Effector CD4-positive, alpha-beta T cell (primary cell): ENCODE results near the gene HSD11B2.
"Not testable (repeated sequence)": the region's sequence is repeated elsewhere in the genome, so short reads cannot be mapped to it uniquely, and the experiment has no call there.

Source experiments
- DNase-seq: peaks from one replicate; pipeline ENCODE4 v3.0.0-alpha.2; 2020

Gene HSD11B2

DNA sequence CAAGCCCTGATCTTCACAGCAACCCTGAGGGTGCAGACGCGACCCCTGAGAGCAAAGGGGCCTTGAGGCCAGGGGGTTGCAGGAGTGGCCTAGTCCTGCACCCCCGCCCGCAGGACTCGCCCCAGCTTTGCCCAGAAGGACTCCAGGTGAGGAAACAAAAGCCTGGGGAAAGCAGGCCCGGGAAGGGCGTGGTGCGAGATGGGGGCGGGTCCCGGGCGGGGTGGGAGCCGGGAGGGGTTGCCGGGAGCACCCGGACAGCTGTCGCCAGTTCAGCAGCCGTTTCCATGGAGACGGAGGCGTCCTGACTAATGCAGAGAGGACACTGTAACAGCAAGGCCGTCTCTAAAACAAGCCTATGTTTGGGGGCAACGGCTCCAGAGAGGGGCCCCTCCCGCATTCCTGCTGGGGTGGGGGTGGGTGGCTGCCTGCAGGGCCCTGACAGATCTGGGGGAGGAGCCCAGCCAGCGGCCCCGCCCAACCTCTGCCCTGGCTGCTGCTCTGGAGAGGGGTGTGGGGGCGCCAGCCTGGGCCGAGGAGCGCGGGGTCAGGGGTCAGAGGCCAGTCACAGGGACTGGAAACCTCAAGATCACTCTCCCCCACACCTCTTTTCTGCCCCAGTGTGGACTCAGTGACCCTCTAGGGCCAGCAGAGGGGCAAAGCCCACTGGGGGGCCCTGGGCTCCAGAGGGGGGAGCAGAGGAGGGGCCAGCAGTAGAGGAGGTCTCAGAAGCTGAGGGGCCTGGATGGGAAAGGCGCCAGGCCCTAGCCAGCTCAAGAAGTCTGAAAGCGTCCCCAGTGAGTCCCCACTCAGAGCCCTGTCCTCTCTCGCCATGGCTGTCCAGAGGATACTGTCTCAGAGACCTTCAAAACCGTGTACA, 34.5 kb upstream of the HSD11B2 start:
- DNase-seq = no peak

GRCh38 chr16:67397036-67397801, 33.7 kb upstream of the HSD11B2 start:
- no peak for DNase-seq

GRCh38 chr16:67397812-67398545, 32.9 kb upstream of the HSD11B2 start:
- DNase-seq = no peak

- no peak for DNase-seq
Measured at GRCh38 chr16:67398546-67399217, 32.2 kb upstream of the HSD11B2 start.

DNA sequence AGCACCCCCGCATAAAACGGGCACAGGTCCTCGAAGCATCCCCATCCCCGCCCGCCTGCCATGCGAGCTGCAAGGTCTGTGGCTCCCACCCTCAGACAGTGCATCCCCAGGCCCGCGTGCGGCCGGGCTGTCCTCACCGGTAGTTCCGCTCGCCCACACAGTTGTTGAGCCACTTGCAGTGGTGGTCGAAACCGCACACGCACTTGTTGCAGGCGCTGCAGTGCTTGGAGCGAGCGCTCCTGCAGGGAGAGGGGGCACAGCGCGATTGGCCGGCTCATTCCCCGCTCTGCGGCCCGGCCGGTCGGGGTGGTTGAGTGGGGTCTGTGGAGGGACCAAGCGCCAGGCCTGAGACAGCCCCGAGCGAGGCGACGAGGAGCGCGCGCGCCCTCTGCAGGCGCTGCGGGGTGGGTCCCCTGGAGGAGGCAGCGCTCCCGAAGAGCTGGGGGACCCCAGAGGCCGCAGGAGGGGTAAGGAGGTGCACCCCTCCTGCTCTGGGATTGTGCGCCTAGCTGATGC, 31.6 kb upstream of the HSD11B2 start:
- DNase-seq = no peak

DNA sequence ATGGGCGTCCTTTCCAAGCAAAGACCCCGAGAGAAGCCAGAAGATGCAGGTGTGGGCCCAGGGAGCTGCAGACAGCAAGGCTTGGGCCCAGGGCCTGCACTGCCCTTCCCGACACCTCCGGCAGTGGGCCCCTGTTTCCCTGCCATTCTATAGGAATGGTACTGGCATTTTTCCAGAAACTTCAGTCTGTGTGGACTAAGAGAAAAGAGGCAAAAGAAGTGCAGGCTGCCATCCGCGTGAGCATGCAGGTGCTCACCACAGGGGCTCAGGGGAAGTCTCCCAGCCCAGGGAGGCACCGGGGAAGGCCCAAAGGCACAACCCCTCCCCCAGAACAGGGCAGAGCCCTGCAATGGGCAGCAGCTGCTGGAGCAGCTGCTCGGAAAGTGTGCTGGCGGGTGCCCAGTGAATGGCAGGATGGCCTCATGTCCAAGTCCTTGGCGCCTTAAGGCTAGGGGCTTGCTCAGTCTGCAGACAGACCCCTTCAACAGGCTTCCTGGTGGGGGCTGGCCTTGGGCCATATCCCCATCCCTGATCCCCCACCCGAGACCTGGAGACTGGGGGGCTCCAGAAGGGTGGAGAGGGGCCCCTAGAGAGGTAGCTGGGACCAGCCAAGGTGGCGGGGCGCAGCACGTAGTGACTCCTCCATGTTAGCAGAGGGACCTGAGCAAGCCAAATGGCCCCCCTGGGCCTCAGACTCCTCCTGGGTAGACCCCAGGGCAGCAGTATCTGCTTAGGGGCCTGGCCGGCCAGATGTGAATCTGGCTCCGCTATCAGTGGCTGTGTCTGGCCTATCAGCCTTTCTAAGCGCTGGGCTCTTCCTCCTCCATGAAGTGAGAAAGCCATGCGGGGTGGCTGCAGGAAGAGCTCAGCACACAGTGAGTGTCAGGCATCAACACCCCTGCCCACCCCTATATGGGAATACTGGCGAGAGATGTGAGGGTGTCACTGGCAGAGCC, 30.9 kb upstream of the HSD11B2 start:
- no peak for DNase-seq

DNA sequence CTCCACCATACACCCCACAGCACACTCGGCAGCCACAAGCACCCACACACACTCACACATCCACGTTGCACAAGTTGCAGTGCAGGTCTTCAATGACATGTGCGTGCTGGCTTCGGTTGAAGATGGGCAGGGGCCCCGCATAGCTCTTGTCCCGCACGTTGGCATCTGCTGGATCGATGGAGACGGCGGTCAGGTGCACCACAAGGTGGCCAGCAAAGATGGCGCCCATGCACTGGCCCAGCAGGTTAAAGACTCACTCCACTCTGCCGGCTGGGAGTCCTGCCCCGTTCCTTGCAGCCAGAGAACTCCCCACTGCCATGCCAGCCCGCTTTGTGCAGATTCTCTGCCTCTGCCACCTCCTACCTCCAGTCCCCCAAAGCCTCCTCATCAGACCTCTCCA, 30.0 kb upstream of the HSD11B2 start:
- no peak for DNase-seq

- no peak for DNase-seq
Measured at GRCh38 chr16:67403976-67404555, 26.9 kb upstream of the HSD11B2 start.

DNA sequence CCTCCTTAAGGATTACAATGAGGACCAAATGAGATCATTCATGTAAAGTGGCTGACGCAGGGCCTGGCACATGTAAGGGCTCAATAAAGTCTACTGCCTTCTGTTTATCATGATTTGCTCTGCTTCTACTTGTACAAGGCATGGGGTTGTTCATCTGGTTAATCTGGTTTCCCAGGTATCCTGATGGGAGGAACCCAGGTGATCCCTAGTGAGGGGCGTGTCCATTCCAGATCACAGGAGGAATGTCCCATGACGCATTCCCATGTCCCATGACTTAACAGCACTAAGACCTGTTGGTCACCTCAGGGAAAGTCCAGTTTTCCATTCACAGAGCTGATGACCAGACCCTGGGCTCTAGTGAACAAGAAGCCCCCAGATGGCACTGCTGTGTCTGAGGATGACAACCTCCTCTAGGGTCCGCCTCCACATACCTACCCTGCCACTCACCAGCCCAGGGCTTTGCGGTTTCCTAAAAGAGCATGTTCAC, 26.1 kb upstream of the HSD11B2 start:
- DNase-seq = no peak

- no peak for DNase-seq
Measured at GRCh38 chr16:67405336-67405735, 25.6 kb upstream of the HSD11B2 start.

- no peak for DNase-seq
Measured at GRCh38 chr16:67406111-67406971, 24.6 kb upstream of the HSD11B2 start.

DNA sequence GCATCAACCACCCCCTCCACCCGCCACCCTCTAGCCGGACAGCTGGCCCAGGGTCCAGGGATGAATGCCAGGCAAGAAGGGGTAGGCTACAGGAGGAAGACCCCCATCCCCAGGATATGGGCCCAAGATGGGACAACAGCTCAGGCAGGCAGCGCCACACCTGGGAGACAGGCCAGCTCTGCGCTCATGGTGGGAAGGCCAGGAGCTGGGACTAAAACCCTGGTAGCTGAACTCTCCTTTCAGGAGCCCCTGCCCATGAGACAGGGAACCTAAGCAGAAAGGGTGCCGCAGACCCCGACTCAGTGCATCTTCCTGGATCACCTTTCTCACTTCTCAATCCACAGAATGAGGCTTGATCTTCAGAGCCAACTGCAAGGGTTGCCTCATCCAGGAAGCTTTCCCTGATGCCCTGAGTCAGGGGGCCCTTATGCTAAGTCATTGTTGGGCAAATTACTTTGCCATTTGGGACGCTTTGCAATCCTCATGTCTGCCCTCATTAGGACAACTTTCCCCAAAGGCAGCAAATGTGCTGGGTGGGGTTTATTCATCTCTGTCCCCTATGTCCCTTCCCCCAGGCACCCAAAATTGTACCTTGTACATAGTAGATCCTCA, 23.6 kb upstream of the HSD11B2 start:
- no peak for DNase-seq

DNA sequence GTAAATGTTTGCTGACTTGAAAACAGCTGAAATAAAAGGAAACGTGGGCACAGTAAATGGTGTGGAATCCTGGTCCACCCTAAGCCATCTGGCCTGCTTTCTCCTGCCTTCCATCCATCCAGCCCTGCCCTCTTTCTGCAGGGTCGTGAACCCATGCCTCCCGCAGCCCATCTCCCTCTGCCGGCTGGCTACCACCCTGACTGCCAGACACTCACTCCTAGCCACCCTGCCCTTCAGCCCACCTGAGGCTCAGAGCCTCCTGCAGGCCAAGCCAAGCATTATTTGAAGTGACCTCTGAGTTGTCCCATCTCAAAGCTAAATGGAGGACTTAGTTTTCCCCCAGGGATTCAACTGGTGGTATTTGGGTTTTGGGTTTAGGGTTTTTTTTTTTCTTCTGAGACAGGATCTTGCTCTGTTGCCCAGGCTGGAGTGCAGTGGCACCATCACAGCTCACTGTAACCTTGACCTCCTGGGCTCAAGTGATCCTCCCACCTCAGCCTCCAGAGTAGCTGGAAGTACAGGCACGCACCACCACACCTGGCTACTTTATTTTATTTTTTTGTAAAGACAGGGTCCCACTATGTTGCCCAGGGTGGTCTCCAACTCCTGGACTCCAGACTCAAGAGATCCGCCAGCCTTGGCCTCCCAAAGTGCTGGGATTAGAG, 23.0 kb upstream of the HSD11B2 start:
- no peak for DNase-seq

DNA sequence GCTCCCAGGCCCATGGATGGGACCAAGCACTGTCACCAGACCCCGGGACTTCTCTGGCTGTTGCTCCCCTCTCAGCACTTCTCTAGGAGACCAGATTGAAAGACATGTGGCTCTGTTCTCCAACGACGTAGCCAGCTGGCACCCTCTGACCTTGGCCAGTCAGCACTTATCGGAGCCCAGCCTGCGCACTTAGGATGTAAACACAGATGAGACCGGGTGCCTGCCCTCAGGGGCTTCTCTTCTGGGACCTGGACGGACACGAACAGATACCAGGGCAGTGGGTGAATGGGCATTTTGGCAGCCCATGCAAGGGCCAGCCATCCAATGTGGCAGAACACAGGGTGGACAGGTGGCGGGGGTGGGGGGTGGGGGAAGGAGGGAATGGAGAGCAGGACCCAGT, 21.3 kb upstream of the HSD11B2 start:
- no peak for DNase-seq

DNA sequence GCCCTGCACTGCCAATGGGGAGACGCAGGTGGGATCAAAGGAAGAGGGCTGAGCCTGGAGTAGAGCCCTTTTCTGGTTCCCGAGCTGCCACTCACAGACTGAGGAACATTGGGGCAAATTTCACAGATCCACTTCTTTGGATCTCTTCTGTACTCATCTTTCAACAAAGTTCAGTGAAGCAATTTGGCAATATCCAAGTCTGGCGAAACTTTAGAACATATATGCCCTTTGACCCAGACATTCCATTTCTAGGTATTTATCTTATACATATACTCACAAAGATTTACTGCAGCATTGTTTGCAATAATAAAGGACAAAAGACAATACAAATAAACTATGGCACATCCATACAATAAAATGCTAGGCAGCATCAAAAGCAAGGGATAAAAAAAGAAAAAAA, 19.6 kb upstream of the HSD11B2 start:
- DNase-seq = no peak

DNA sequence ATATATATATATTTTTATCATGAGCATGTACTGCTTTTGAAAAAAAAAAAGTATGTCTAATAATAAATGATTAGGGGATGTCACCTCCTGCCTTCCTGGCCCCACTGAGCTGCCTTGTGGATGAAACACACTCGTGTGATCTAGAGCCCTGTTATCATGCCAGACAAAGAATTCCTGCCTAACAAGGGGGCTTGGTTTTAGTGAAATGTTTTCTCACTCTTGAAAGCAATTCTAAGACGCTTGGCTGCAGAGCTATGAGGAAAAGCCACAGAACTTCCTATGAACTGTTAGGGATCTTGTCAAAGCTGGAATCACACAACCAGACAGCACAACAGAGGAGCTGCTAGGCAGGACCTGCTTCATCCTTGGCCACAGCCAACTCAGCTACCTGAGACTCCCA, 18.6 kb upstream of the HSD11B2 start:
- DNase-seq = no peak

- no peak for DNase-seq
Measured at GRCh38 chr16:67413978-67414911, 16.7 kb upstream of the HSD11B2 start.

GRCh38 chr16:67415421-67415820, 15.5 kb upstream of the HSD11B2 start:
- not testable (repeated sequence) for DNase-seq
